Fibroblast of lung (primary cell): ENCODE data around the gene TCF4. TPM values are rescaled to one million over a fixed set of nuclear protein-coding genes. Genes with fewer than 3 reads are reported as not detected.

ENCODE experiments used
- DNase-seq, 2 donors: peaks; one replicate each; pipeline versions ENCODE4 v3.0.0 to v3.0.0-alpha.2; 2010; ENCODE audit warnings: low read depth in 2 of 2
- H2AFZ ChIP-seq: 2 replicates; pipeline ENCODE4 v1.5.1; 2012; ENCODE audit warnings: low read length, control low read depth, inconsistent platforms
- H3K27ac ChIP-seq: 2 replicates; pipeline ENCODE4 v1.5.1; 2011; ENCODE audit warnings: low read length, control low read depth; ENCODE audit not compliant: insufficient read depth
- H3K27me3 ChIP-seq: 2 replicates; pipeline ENCODE4 v1.5.1; 2011; ENCODE audit warnings: mild to moderate bottlenecking, low read length; ENCODE audit not compliant: control insufficient read depth, insufficient read depth
- H3K36me3 ChIP-seq: 2 replicates; pipeline ENCODE4 v1.5.1; 2011; ENCODE audit warnings: low read length; ENCODE audit not compliant: control insufficient read depth, insufficient read depth
- H3K4me1 ChIP-seq: 2 replicates; pipeline ENCODE4 v1.5.1; 2011; ENCODE audit warnings: low read length; ENCODE audit not compliant: control insufficient read depth, insufficient read depth; ENCODE audit errors: extremely low read depth
- H3K4me2 ChIP-seq: 2 replicates; pipeline ENCODE4 v1.5.1; 2011; ENCODE audit warnings: low read length, control low read depth; ENCODE audit not compliant: insufficient read depth; ENCODE audit errors: extremely low read depth
- H3K4me3 ChIP-seq, 4 experiments: fragments of 200-600 bp in 1 of 4; sonication (generic) in 1 of 4; replicated peaks in 1 of 4; 2 replicates each; pipeline ENCODE4 v1.5.1; 2011 to 2016; ENCODE audit warnings: low read length in 4 of 4, low read depth in 3 of 4, mild to moderate bottlenecking in 3 of 4, control low read depth in 2 of 4, inconsistent platforms in 1 of 4, mixed read lengths in 1 of 4; ENCODE audit not compliant: insufficient read depth in 1 of 4; ENCODE audit errors: control extremely low read depth in 1 of 4
- H3K79me2 ChIP-seq: 2 replicates; pipeline ENCODE4 v1.5.1; 2012; ENCODE audit warnings: mild to moderate bottlenecking, low read length, inconsistent platforms; ENCODE audit not compliant: control insufficient read depth, insufficient read depth
- H3K9ac ChIP-seq: 2 replicates; pipeline ENCODE4 v1.5.1; 2011; ENCODE audit warnings: mild to moderate bottlenecking, low read length, control low read depth; ENCODE audit not compliant: insufficient read depth
- H3K9me3 ChIP-seq: 2 replicates; pipeline ENCODE4 v1.5.1; 2012; ENCODE audit warnings: low read depth, low read length; ENCODE audit not compliant: control insufficient read depth, insufficient read depth
- H4K20me1 ChIP-seq: 2 replicates; pipeline ENCODE4 v1.5.1; 2011; ENCODE audit warnings: low read length; ENCODE audit not compliant: control insufficient read depth, insufficient read depth; ENCODE audit errors: extremely low read depth
- CTCF ChIP-seq, 2 donors: IDR thresholded peaks in 1 of 2; conservative IDR thresholded peaks in 1 of 2; 1 replicate in 1 of 2; 2 replicates in 1 of 2; pipeline ENCODE4 v1.5.1; 2011 to 2012; ENCODE audit warnings: low read length in 2 of 2, control low read depth in 1 of 2, inconsistent platforms in 1 of 2, low read depth in 1 of 2, mild to moderate bottlenecking in 1 of 2
- EZH2 ChIP-seq: IDR thresholded peaks from 2 replicates; pipeline ENCODE4 v1.5.1; 2012; ENCODE audit warnings: low read length, control low read depth, mild to moderate bottlenecking; ENCODE audit errors: missing control alignments
- polyA plus RNA-seq, 2 donors: library from polyadenylated mRNA; depleted of rRNA in 1 of 2; stranded (reverse) in 1 of 2; unstranded in 1 of 2; fragments of >200 nt; gene quantifications; 2 replicates each; pipeline ENCODE4 v1.2.1, GENCODE V29; 2011 to 2012; ENCODE audit warnings: missing spikeins in 1 of 2
- total RNA-seq: library from RNA; depleted of rRNA; stranded (reverse); fragments of >200 nt; gene quantifications from 2 replicates; pipeline ENCODE4 v1.2.1, GENCODE V29; 2014

TCF4 gene
- total and polyA plus RNA-seq, 2 donors (not counting 1 experiment from before 2014, with no cell fraction given), result 48.9 to 57.6 TPM

GRCh38 chr18:55186588-55186987 is 401.4 kb downstream of the TCF4 start:
- Histone ChIP-seq H3K27ac (no peak overlapping the region), H3K4me1 (no peaks in the 10 kb centered on the region), H3K4me2 (no peak overlapping the region), H3K36me3 (no peaks in the 10 kb centered on the region), H3K9ac (no peak overlapping the region), H2AFZ (no peak overlapping the region), H3K79me2 (no peaks in the 10 kb centered on the region), H3K27me3 (peaks cover 5% of the 10 kb centered on the region), H3K9me3 (no peaks in the 10 kb centered on the region), H4K20me1 (no peaks in the 10 kb centered on the region), H3K4me3 (no peak overlapping the region)
- DNase-seq, result no peak
- TF ChIP-seq EZH2 (no peak), CTCF (conservative IDR thresholded peaks at IDR 0.05 in 1 of 2, IDR thresholded peaks at IDR 0.05 in 1 of 2; ENCODE audit: low read depth in 1 of 2, low read length in 2 of 2) (no peak)

- no peak overlapping the region for H3K4me2 ChIP-seq
- no peak overlapping the region for H3K9ac ChIP-seq
- H3K27ac ChIP-seq, result no peak overlapping the region
- no peaks in the 10 kb centered on the region for H4K20me1 ChIP-seq
- no peaks in the 10 kb centered on the region for H3K9me3 ChIP-seq
- no peaks in the 10 kb centered on the region for H3K4me1 ChIP-seq
- H3K27me3 ChIP-seq, result peaks cover 5% of the 10 kb centered on the region
- no peak overlapping the region for H3K4me3 ChIP-seq
- no peaks in the 10 kb centered on the region for H3K36me3 ChIP-seq
- peak in 1 of 2 donors; percentile 67 for DNase-seq
- TF ChIP-seq CTCF (conservative IDR thresholded peaks at IDR 0.05 in 1 of 2, IDR thresholded peaks at IDR 0.05 in 1 of 2; ENCODE audit: low read depth in 1 of 2, low read length in 2 of 2) (no peak), EZH2 (no peak)
- no peaks in the 10 kb centered on the region for H3K79me2 ChIP-seq
- H2AFZ ChIP-seq, result no peak overlapping the region
These were observed 402.6 kb downstream of the TCF4 start for GRCh38 chr18:55185391-55185790.

- Histone ChIP-seq H3K4me2 (no peak overlapping the region), H3K27me3 (no peaks in the 10 kb centered on the region), H3K27ac (no peak overlapping the region), H3K36me3 (no peaks in the 10 kb centered on the region), H4K20me1 (no peaks in the 10 kb centered on the region), H3K4me3 (no peak overlapping the region), H3K4me1 (no peaks in the 10 kb centered on the region), H3K79me2 (no peaks in the 10 kb centered on the region), H2AFZ (no peak overlapping the region), H3K9me3 (no peaks in the 10 kb centered on the region), H3K9ac (no peak overlapping the region)
- TF ChIP-seq CTCF (conservative IDR thresholded peaks at IDR 0.05 in 1 of 2, IDR thresholded peaks at IDR 0.05 in 1 of 2; ENCODE audit: low read depth in 1 of 2, low read length in 2 of 2) (no peak), EZH2 (no peak)
- DNase-seq, result peak; percentile 6 to 75
These were observed 408.2 kb downstream of the TCF4 start for GRCh38 chr18:55179835-55180234.
